GM11168 (cell line): ENCODE results near the gene KRTAP10-12.

ENCODE experiments used
- in situ Hi-C: fragments of 300-500 bp; cut with MboI; formaldehyde crosslinking; loops from one replicate; pipeline ENCODE4 v1.12.0; 2022; ENCODE audit warnings: low sequenced_read_pairs; ENCODE audit not compliant: unreplicated experiment

KRTAP10-12 gene

DNA sequence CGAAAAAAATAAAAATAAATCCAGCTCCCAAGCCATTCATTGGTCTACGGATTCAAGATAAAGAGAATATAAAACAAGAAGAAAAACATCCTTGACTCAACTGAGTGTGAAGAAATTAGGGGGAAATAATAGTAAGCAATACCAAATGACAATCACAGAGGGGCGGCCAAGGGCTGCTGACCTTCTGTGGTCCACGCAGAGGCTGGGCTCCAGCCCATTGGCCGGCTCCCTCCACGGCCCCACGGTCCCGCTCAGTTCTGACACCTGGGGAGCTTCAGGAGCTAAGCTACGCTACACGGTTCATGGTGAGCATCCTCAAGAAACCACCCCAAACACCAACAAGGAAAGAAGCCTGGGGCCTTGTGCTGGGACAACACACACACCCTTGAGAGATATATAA lies 400 bp upstream of the KRTAP10-12 start:
- in situ Hi-C loops, result no loop called here

DNA sequence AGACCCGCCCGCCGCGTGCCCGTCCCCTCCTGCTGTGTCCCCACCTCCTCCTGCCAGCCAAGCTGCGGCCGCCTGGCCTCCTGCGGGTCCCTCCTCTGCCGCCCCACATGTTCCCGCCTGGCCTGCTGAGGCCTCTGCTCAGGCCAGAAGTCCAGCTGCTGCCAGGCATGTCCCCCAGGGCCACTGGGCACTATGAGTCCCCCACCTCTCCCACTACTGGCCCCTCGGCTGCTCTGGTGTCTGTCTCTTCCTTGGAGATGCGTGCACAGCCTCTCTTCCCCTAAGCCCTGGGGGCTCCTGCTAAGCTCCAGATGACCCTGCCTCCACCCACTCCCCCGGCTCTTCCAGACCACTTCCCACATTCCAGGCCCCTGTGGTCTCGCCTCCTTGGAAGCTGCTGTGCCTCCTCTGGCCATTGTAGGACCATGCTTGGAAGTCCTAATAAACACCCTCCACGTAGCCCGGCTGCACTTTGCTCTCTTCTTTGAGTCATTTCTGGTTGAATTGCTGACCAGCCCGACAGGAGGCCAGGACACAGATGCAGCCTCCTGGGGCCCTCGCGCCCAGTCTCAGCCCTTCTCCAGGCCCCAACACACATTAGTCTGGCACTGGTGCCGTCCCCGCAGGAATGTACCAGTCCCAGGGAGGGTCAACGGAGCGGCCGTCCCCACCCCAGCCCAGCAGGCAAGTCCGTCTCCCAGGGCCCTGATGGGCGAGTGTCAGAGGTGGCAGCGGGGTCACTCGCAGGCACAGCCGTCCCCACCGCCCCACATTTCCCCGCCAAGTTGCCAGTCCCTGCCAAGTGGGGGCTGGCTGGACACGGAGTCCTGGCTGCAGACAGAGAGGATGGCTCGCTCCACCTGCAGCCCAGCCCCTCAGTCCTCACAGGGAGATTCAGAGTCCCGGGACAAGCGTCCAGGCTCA lies 1.1 kb downstream of the KRTAP10-12 start:
- in situ Hi-C loops, result no loop called here

DNA sequence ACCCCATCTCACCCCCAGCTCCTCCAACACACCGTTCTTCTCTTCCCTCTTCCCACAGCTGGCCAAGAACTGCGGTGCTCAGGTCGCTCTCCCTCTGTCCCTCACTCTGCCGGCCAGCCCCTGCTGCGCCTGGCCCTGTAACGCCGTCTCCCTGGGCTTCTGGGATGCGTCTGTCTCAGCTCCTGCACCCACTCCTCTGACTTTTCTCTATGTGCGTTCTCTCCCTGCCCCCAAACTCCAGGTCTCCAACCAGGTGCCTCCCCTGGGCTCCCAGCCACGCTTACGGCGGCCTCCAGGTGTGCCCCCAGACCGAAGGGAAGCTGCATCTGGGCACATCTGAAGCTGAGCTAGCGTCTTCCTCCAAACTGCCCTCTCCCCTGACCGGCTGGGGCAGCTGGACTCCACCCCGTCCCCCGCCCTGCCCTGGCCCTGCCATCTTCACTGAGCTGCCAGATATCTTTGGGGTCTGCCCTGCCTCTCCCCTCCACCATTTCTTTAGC lies 2.6 kb downstream of the KRTAP10-12 start:
- in situ Hi-C loops, result no loop called here

DNA sequence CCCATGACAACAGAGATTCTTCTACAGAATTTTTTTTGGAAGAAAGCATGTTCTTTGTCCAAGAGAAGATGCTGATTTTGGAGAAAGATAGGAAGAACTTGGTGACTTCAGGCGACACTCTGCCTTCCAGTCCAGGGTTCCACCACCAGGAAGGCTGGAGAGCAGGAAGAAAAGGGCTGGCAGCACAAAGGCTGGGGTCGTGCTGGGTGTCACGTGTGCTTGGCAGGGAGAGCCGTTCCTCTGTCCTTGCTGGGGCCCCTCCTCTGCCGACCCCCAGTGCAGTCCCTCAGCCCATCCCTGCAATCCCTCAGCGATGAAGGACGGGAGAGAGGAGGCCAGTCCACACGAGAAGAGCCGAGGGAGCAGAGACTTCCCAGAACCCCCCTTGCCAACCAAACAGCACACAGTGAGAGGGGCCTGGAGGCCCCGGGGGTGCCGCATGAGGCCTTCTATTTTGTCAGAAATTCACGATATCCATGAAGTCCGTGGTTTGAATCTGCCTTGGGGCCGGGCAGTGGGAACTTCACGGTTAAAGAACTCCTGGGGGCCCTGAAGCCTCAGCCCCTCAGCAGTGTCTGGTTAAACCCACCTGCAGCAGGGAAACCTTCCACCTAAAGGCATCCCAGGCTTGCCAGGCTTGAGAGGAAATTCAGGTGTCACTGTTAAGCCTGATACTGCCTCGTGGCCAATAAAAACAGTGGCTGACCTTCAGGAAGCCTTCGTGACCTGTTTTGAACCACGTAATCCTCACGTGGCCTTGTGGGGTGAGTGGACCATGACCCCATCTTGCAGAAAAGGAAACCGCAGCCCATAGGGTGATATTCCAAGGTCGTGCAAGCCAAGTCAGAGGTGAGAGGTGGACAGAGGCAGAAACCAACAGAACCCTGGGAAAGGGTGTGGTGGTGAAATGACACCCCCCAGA lies 3.4 kb downstream of the KRTAP10-12 start:
- in situ Hi-C loops, result no loop called here

DNA sequence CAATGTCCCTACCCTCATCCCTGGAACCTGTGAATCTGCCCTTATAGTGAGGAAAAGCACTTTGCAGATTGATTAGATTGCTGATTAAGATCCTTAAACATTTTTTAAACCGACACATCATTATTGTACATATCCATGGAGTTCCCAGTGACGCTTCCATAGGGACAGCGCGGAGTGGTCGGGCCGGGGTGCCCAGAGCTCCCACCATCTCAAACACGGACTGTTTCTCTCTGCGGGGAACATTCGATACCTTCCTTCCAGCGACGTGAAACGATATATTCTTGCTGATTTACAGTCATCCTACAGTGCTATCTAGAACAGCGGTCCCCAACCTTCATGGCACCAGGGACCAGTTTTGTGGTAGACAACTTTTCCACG lies 4.0 kb downstream of the KRTAP10-12 start:
- in situ Hi-C loops, result no loop called here

DNA sequence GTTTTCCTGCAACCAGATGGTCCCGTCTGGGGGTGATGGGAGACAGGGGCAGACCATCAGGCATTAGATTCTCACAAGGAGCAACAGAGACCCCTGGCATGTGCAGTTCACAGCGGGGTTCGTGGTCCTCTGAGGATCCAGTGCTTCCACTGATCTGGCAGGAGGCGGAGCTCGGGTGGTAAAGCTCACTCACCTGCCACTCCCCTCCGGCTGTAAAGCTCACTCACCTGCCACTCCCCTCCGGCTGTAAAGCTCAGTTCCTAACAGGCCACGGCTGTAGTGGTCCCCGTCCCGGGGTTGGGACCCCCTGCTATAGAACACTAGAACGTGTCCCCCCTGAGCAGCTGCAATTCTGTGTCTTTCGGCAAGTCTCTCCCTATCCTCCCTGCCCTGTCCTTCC lies 4.6 kb downstream of the KRTAP10-12 start:
- in situ Hi-C loops, result no loop called here

DNA sequence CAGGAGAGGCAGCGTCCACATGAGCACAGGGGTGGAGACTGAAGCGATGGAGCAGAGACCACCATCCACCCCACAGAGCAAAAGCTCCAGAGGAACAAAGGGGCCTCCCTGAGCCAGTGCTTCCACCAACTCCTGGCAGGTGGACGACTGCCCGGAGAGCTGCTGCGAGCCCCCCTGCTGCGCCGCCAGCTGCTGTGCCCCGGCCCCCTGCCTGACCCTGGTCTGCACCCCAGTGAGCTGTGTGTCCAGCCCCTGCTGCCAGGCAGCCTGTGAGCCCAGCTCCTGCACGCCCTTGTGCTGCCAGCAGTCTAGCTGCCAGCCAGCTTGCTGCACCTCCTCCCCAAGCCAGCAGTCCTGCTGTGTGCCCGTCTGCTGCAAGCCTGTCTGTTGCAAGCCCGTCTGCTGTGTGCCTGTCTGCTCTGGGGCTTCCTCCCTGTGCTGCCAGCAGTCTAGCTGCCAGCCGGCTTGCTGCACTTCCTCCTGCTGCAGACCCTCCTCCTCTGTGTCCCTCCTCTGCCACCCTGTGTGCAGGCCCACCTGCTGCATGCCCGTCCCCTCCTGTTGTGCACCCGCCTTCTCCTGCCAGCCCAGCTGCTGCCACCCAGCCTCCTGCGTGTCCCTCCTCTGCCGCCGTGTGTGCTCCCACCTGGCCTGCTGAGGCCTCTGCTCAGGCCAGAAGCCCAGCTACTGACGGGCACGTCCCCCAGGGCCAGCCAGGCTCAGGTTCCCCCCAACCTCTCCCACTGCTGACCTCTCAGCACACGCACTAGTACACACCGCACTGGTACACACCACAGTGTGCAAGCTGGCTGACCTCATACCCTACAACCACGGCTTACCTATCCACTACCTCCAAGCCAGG lies 5.4 kb downstream of the KRTAP10-12 start:
- in situ Hi-C loops, result no loop called here

DNA sequence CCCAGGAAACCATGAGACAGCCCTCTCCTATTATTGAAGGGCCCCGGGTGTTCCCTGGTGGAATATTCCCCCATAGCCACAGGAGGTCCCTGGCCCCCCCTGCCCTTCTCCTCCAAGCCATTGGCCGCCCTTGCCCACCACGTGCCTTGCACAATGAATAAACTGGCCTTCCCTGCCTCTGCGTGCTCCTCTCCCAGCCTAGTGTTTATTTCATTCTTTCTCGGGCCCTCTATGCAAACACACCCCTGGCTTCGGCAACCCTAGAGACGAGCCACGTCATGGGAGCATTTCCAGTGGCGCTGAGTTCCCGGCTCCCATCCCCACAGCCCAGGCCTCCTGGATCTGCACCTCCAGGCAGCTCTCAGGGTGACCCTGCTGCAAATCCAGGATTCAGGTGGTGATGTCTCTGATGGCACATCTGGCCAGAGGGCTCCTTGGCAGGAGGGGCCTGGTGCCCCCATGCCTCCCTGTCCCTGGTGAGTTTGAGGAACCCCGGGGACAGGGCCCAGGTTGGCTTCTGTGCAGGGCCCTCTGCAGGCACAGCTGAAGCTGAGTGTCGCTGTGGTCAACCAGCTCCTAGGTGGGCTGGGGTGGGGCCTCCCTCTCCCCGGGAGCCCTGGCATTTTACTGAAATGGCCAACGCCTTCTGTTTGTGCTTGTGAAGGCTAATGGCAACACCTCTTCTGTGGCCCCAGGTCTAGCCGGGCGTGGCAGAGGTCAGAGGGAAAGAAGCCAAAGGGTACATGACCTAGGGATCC lies 6.2 kb downstream of the KRTAP10-12 start:
- in situ Hi-C loops, result no loop called here

DNA sequence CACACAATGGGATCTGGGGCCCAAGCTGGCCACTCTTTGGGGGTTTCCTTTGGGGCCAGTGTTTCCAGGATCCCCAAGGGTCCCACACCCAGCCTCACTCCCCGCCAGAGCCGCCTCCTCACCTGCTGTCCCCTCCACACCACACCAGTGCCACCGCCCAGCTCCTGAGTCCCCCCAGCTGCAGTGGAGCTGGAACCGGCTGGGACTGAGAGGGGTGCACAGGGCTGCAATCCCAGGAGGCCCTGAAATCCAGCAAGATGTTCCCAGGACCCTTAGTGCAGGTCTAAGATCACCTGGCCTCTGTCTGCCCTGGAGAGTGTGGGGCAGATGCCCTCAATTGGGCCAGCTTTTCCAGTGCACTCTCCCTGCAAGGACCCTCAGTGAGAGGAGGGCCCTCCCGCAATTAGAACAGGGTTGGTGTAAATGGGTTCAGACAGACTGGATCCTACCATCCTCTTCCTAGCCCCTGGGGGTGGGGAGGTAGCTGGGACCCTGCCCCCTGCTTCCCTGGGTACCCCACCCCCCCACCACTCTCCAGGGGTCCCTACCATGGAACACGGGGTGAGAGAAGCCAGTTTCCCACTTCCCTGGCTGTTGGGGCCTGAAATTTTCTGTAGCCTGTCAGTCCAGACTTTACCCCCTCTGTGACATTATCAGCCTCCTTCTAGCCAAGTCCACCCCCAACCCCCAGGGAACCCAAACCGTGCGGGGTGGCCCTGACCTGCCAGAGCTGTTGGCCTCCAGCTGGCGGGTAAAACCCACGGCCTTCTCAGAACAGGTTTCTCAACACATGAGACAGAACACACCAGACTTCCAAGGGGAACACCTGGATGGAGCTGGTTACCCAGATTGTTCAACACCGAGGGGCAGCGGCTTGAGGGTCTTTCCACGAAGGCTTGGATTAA lies 7.0 kb downstream of the KRTAP10-12 start:
- in situ Hi-C loops, result no loop called here

DNA sequence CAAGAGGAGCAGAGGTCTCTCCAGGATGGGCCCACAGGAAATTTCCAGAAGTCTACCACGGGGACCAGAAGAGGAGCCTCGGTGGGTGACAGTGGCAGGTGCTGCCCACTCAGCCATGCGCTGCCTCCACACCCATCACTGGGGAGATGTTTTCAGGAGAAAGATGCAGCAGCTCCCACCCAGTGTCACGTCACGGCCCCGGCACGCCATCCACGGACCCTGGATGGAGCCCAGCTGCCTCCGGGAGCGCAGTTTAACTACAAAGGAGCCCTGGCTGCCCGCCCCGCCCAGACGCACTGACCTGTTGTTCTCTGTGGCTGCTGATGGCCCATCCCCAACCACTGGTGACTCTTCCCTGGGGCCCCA lies 7.6 kb downstream of the KRTAP10-12 start:
- in situ Hi-C loops, result no loop called here

DNA sequence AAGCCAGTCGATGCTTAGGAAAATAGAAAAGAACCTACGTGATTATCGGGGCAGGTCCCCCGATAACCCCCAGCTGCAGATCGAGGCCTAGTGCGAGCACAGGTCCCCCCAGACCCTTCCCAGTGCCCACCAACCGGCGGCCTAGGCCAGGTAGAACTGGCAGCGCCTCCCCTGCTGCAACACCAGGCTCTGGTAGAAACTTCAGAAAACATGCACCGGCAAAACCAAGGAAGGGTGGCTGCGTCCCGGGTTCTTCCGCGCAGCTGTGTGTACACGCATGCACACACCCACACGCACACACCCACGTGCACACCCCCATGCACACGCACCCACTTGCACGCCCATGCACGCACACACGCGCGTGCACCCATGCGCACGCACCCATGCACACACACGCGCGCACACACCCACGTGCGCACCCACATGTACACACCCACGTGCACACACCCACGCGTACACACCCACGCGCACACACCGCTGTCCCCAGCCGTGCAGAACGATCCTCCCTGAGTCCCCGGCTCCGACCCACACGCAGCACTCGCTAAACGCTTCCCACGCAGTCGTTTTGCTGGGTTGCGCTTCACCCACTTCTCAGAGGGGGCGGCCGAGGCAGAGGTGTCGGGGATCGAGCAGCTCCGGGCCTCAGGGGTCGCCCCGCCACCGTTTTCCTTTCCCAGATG lies 9.2 kb downstream of the KRTAP10-12 start:
- in situ Hi-C loops, result no loop called here

DNA sequence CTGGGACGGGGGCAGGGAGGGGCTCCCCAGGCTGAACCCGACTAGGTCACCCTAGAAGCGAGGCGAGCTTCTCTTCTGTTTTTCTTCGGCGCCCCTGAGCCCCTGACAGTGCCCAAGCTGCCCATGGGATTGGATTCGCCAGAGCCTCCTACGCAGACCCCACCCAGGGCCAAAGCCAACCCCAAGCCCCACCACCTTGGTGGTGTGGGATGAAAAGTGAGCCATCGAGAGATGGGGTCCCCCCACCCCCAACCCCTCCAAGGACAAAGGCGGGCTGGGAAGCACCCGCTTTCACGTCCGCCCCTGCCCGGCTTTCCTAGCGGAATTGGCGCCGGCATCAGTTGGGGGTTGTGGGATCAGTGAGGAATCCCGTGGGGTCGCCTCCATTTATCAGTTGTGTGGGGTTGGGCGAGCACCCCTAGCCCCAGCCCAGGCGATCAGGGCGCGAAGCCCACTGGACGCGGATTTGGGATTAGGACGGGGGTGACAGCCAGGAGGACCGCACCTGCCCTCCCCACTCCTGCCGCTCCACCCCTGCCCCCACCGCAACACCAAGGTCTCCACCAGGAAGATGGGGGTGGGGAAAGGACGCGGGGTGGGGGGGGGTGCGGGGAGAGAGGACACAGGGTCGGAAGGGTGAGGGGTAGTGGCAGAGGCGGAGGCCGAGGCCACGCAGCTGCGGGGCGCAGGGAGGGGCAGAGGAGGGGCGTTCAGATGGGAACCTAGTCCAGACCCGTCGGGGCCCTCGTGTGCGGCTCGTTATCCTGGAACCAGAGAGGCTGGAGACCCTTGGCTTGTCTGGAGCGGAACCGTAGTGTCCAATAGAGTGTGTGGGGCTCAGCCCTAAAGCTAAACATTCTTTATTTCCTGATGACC lies 10.0 kb downstream of the KRTAP10-12 start:
- in situ Hi-C loops, result no loop called here

DNA sequence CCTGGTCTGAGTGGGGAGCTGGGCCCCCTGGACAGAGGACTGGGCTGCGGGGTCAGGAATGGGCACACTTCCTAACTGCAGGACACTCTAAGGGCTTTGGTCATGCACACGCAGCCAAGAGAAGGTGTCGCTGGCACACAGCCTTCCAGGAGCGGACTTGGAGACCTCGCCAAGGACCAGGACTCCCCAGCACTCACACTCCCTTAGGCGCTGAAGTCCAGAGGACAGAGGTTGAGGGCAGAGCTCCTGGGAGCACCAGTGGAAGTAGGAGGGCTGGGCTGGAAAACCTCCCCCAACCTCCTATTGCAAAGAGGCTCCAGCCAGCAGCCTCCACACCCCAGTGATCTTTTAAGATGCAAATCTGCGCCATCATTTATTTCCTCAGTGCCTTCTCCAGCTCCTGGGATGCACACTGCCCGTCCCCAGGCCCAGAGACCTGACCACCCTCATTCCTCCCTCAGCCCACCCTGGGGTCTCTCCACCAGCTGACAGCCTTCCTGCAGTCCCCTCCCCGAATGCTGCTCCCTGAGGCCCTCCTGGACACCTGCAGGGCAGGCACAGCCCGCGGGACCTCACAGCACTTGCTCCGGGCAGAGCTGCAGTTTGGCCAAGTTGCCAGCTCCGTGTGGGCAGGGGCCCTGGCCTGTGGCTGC lies 11.4 kb downstream of the KRTAP10-12 start:
- in situ Hi-C loops, result no loop called here

DNA sequence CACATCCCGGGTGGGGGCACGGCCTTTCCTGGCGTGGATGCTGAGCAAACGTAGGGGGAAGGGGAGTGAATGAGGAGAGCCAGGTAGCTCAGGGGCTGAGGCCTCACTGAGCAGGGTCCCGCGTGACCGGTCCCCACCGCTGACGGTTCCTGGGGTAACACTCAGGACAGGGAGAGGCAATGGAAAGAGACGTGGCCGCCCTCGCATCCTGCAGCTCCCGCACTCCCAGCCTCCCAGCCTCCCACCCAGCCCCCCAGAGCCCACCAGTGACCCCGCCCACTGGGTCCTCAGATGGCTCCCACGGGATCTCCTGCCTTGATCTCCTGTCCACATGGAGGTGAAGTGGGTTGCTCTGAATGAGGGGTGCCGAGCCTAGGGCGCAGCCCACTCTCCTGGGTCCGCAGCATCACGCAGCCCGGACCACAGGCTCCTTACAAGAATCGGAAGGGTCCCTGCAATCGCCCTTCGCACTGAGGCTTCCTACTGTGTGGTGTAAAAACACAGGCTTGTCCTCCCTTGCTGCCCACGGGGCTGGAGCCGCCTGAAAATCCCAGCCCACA lies 12.0 kb downstream of the KRTAP10-12 start:
- in situ Hi-C loops, result no loop called here

DNA sequence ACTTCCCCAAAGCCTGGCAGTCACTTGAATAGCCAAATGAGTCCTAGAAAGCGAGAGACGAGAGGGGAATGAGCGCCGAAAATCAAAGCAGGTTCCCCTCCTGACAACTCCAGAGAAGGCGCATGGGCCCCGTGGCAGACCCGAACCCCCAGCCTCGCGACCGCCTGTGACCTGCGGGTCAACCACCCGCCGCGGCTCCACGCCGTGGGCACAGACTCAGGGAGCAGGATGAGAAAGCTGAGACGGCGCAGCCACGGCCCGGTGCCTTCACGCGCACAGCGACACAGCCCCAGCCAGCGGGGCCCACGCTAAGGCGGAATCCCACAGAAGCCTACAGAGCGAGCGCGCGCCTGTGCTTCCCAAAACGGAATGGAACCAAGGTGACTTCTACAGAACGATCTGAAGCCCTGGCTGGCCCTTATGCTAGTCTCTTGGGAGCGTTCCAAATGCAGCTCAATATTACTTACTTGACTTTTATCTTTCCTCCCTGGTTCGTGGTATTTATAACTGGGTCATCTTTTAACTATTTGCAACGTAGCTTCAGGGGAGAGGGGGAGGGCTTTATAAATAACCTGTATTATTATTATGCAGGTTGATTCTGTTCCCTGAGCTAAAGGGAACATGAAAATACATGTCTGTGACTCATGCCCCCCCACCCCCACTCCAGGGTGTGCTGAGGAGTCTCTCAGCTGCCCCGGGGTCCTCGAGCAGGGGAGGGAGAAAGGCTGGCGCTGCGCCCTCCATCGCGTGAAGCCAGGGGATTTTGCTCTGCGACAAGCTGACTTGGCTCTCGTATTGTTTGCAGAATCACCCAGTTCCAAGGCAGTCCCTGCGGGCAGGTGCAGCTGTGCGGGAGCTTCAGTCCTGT lies 12.7 kb downstream of the KRTAP10-12 start:
- in situ Hi-C loops, result no loop called here
